Retinal pigment epithelial cell (primary cell): ENCODE results near the gene CFAP46.

Source experiments
- DNase-seq: peaks from one replicate; pipeline ENCODE4 v3.0.0-alpha.2; 2010; ENCODE audit warnings: low read depth
- H3K4me3 ChIP-seq: 2 replicates; pipeline ENCODE4 v1.5.1; 2011; ENCODE audit warnings: mild to moderate bottlenecking, low read length, control low read depth, moderate library complexity
- CTCF ChIP-seq: conservative IDR thresholded peaks from 2 replicates; pipeline ENCODE4 v1.5.1; 2011; ENCODE audit warnings: low read depth, low read length, control low read depth, inconsistent platforms

The CFAP46 gene

GRCh38 chr10:132788831-132789219 lies 153.5 kb downstream of the CFAP46 start:
- DNase-seq, result no peak
- TF ChIP-seq CTCF, result no peak
- H3K4me3 ChIP-seq, result no peak overlapping the region

- DNase-seq, result no peak
- TF ChIP-seq CTCF, result peak; percentile 22
- no peak overlapping the region for H3K4me3 ChIP-seq
These were observed 154.1 kb downstream of the CFAP46 start for GRCh38 chr10:132788180-132788830.

GRCh38 chr10:132787495-132788179 lies 154.7 kb downstream of the CFAP46 start:
- DNase-seq, result no peak
- no peak for TF ChIP-seq CTCF
- H3K4me3 ChIP-seq, result no peak overlapping the region

GRCh38 chr10:132786884-132787494 lies 155.4 kb downstream of the CFAP46 start:
- TF ChIP-seq CTCF, result no peak
- DNase-seq, result no peak
- no peak overlapping the region for H3K4me3 ChIP-seq

- no peak overlapping the region for H3K4me3 ChIP-seq
- TF ChIP-seq CTCF, result no peak
- no peak for DNase-seq
These were observed 155.9 kb downstream of the CFAP46 start for GRCh38 chr10:132786476-132786883.

- DNase-seq, result no peak
- H3K4me3 ChIP-seq, result no peak within 1 kb of the TSS
- no peak for TF ChIP-seq CTCF
These were observed 156.5 kb downstream of the CFAP46 start, which contains the start of gene NKX6-2 for GRCh38 chr10:132785723-132786475. Gene NKX6-2, minus strand, starts transcription at chr10:132786147. Its CDS starts 199 bp downstream, at chr10:132785948.
